HCT116 (cell line): ENCODE data around the gene BICRAL. TPM values are rescaled to one million over a fixed set of nuclear protein-coding genes. Genes with fewer than 3 reads are reported as not detected.

Source experiments
- ATAC-seq: fragments of 200-7000 bp; cut with Tn5 transposase; 2 replicates; pipeline ENCODE4 v1.9.1; 2020; ENCODE audit warnings: mild to moderate bottlenecking, moderate library complexity
- BruUV-seq: library from RNA; stranded (reverse); fragments of 400-500 nt; replicated peaks from 2 replicates; lab custom pipeline; 2021; lab: Mats Ljungman, UMichigan
- CTCF ChIA-PET: fragments of 300-600 bp; sonication (Branson Sonifier 250); formaldehyde crosslinking; loops from one replicate; lab custom pipeline; 2021; ENCODE audit warnings: antibody characterized with exemption; lab: Charles Lee
- POLR2A ChIA-PET: fragments of 300-600, 350-600 bp; sonication (Branson Sonifier 250); formaldehyde crosslinking; loops from one replicate; lab custom pipeline; 2021; ENCODE audit warnings: antibody characterized with exemption; lab: Charles Lee
- RAD21 ChIA-PET, 2 experiments: fragments of 300-600 bp; sonication (Branson Sonifier 250); formaldehyde crosslinking; loops; one replicate each; lab custom pipeline; 2023; ENCODE audit warnings: low total read pairs in 2 of 2; ENCODE audit not compliant: uncharacterized antibody in 2 of 2, unreplicated experiment in 2 of 2, low non-redundant PET in 1 of 2; lab: Charles Lee
- DNase-seq: peaks from one replicate; pipeline ENCODE4 v3.0.0-alpha.2; 2010; ENCODE audit warnings: low read depth, low spot score
- H2AFZ ChIP-seq: fragments of 200-600 bp; shearing (Covaris generic), sonication (generic); 2 replicates; pipeline ENCODE4 v1.6.1; 2017; ENCODE audit warnings: low read depth, mixed run types, mixed read lengths, antibody characterized with exemption, low read length; ENCODE audit not compliant: poor library complexity, severe bottlenecking
- H3K27ac ChIP-seq: 2 replicates; pipeline ENCODE4 v1.5.1; 2012; ENCODE audit warnings: low read depth, low read length
- H3K27me3 ChIP-seq: fragments of 200-600 bp; sonication (generic); 2 replicates; pipeline ENCODE4 v1.6.1; 2016; ENCODE audit warnings: mixed run types, low read length, mixed read lengths; ENCODE audit not compliant: insufficient read depth
- H3K36me3 ChIP-seq, 2 experiments: fragments of 200-500 bp in 1 of 2; fragments of 200-600 bp in 1 of 2; sonication (Bioruptor generic) in 1 of 2; sonication (generic) in 1 of 2; 2 replicates each; pipeline versions ENCODE4 v1.5.1 to v1.6.1; 2014 to 2016; ENCODE audit warnings: low read length in 2 of 2, inconsistent platforms in 1 of 2, mixed read lengths in 1 of 2, mixed run types in 1 of 2; ENCODE audit not compliant: insufficient read depth in 2 of 2, control insufficient read depth in 1 of 2
- H3K4me1 ChIP-seq, 2 experiments: fragments of 200-600 bp in 1 of 2; sonication (generic) in 1 of 2; 2 replicates each; pipeline versions ENCODE4 v1.5.1 to v1.6.1; 2012 to 2017; ENCODE audit warnings: low read length in 2 of 2, inconsistent platforms in 1 of 2, mild to moderate bottlenecking in 1 of 2, mixed read lengths in 1 of 2, mixed run types in 1 of 2, moderate library complexity in 1 of 2; ENCODE audit not compliant: insufficient read depth in 2 of 2, control insufficient read depth in 1 of 2
- H3K4me2 ChIP-seq: fragments of 200-600 bp; sonication (generic); 2 replicates; pipeline ENCODE4 v1.6.1; 2017; ENCODE audit warnings: mixed run types, low read length, mixed read lengths
- H3K4me3 ChIP-seq, 2 experiments: fragments of 200-600 bp in 1 of 2; sonication (generic) in 1 of 2; replicated peaks in 1 of 2; 2 replicates each; pipeline ENCODE4 v1.5.1; 2011 to 2016; ENCODE audit warnings: low read length in 2 of 2, control low read depth in 1 of 2, low read depth in 1 of 2, mild to moderate bottlenecking in 1 of 2, mixed read lengths in 1 of 2, mixed run types in 1 of 2
- H3K79me2 ChIP-seq: fragments of 200-600 bp; sonication (generic); 2 replicates; pipeline ENCODE4 v1.6.1; 2017; ENCODE audit warnings: mild to moderate bottlenecking, mixed run types, low read length, moderate library complexity, mixed read lengths; ENCODE audit not compliant: insufficient read depth
- H3K9ac ChIP-seq: fragments of 200-600 bp; sonication (generic); 2 replicates; pipeline ENCODE4 v1.6.1; 2016; ENCODE audit warnings: low read length, mixed read lengths
- H3K9me2 ChIP-seq: fragments of 200-600 bp; sonication (generic), shearing (Covaris generic); 2 replicates; pipeline ENCODE4 v1.6.1; 2017; ENCODE audit warnings: mixed run types, mild to moderate bottlenecking, moderate library complexity; ENCODE audit not compliant: insufficient read depth
- H3K9me3 ChIP-seq, 2 experiments: fragments of 200-500 bp in 1 of 2; fragments of 200-600 bp in 1 of 2; sonication (Bioruptor generic) in 1 of 2; sonication (generic) in 1 of 2; 2 replicates each; pipeline ENCODE4 v1.6.1; 2014 to 2017; ENCODE audit warnings: low read length in 2 of 2, mixed read lengths in 2 of 2, inconsistent platforms in 1 of 2, low read depth in 1 of 2, mild to moderate bottlenecking in 1 of 2, mixed run types in 1 of 2, moderate library complexity in 1 of 2; ENCODE audit not compliant: control insufficient read depth in 1 of 2, insufficient read depth in 1 of 2
- H4K20me1 ChIP-seq: fragments of 200-600 bp; sonication (generic), shearing (Covaris generic); 2 replicates; pipeline ENCODE4 v1.6.1; 2017; ENCODE audit warnings: mixed run types, mild to moderate bottlenecking, moderate library complexity; ENCODE audit not compliant: insufficient read depth
- ATF3 ChIP-seq: IDR thresholded peaks from 2 replicates; pipeline ENCODE4 v1.6.1; 2012
- CTCF ChIP-seq, 3 experiments: fragments of 200-600 bp in 1 of 3; sonication (generic) in 1 of 3; IDR thresholded peaks in 2 of 3; conservative IDR thresholded peaks in 1 of 3; 2 replicates each; pipeline ENCODE4 v1.5.1; 2012 to 2017; ENCODE audit warnings: low read depth in 2 of 3, low read length in 2 of 3, antibody characterized with exemption in 1 of 3, borderline replicate concordance in 1 of 3, control low read depth in 1 of 3, mild to moderate bottlenecking in 1 of 3, mixed read lengths in 1 of 3, mixed run types in 1 of 3, moderate library complexity in 1 of 3; ENCODE audit not compliant: insufficient read depth in 1 of 3
- ELF1 ChIP-seq: IDR thresholded peaks from 2 replicates; pipeline ENCODE4 v1.6.1; 2012; ENCODE audit warnings: low read depth, borderline replicate concordance
- EZH2phosphoT487 ChIP-seq: fragments of 200-600 bp; IDR thresholded peaks from 2 replicates; pipeline ENCODE4 v1.6.1; 2018; ENCODE audit warnings: antibody characterized with exemption, borderline replicate concordance
- JUND ChIP-seq: IDR thresholded peaks from 2 replicates; pipeline ENCODE4 v1.6.1; 2012
- MAX ChIP-seq: IDR thresholded peaks from 2 replicates; pipeline ENCODE4 v1.6.1; 2012
- POLR2AphosphoS5 ChIP-seq: IDR thresholded peaks from 2 replicates; pipeline ENCODE4 v1.6.1; 2011; ENCODE audit warnings: mild to moderate bottlenecking, low read depth, low read length, moderate library complexity
- RAD21 ChIP-seq: IDR thresholded peaks from 2 replicates; pipeline ENCODE4 v1.6.1; 2012; ENCODE audit warnings: low read depth, mild to moderate bottlenecking
- SIN3A ChIP-seq: IDR thresholded peaks from 2 replicates; pipeline ENCODE4 v1.6.1; 2012; ENCODE audit warnings: low read depth
- SP1 ChIP-seq: IDR thresholded peaks from 2 replicates; pipeline ENCODE4 v1.6.1; 2012; ENCODE audit warnings: low read depth
- SRF ChIP-seq: IDR thresholded peaks from 2 replicates; pipeline ENCODE4 v1.6.1; 2012; ENCODE audit warnings: low read depth
- TCF7L2 ChIP-seq: IDR thresholded peaks from 2 replicates; pipeline ENCODE4 v1.7.0; 2011; ENCODE audit warnings: borderline replicate concordance, inconsistent platforms; ENCODE audit not compliant: insufficient read depth, insufficient read length; ENCODE audit errors: extremely low read depth
- YY1 ChIP-seq: IDR thresholded peaks from 2 replicates; pipeline ENCODE4 v1.6.1; 2011; ENCODE audit warnings: low read length, low read depth, moderate library complexity, mild to moderate bottlenecking; ENCODE audit not compliant: insufficient replicate concordance; ENCODE audit errors: extremely low read depth
- ZBTB33 ChIP-seq: IDR thresholded peaks from 2 replicates; pipeline ENCODE4 v1.6.1; 2011; ENCODE audit warnings: mild to moderate bottlenecking, low read length, moderate library complexity; ENCODE audit not compliant: insufficient replicate concordance; ENCODE audit errors: extremely low read depth
- ZNF274 ChIP-seq: fragments of 200-500 bp; sonication (Bioruptor generic); IDR thresholded peaks from 2 replicates; pipeline ENCODE4 v1.6.1; 2014; ENCODE audit warnings: mild to moderate bottlenecking, low read depth, low read length, inconsistent platforms
- intact Hi-C: fragments of 100-400 bp; cut with micrococcal nuclease; formaldehyde crosslinking; loops from 2 replicates; pipeline ENCODE4 v1.10.0; 2022
- total RNA-seq: library from RNA; stranded (reverse); gene quantifications from one replicate; pipeline ENCODE4 v1.2.1, GENCODE V29; 2021; ENCODE audit not compliant: unreplicated experiment
- TF ChIP-seq, protein P1 (sequence below): IDR thresholded peaks from 2 replicates; pipeline ENCODE4 v1.6.1; 2012; ENCODE audit warnings: low read depth

The BICRAL gene
- total RNA-seq, 1 experiment from 2014 or later, result 14.9 TPM

DNA sequence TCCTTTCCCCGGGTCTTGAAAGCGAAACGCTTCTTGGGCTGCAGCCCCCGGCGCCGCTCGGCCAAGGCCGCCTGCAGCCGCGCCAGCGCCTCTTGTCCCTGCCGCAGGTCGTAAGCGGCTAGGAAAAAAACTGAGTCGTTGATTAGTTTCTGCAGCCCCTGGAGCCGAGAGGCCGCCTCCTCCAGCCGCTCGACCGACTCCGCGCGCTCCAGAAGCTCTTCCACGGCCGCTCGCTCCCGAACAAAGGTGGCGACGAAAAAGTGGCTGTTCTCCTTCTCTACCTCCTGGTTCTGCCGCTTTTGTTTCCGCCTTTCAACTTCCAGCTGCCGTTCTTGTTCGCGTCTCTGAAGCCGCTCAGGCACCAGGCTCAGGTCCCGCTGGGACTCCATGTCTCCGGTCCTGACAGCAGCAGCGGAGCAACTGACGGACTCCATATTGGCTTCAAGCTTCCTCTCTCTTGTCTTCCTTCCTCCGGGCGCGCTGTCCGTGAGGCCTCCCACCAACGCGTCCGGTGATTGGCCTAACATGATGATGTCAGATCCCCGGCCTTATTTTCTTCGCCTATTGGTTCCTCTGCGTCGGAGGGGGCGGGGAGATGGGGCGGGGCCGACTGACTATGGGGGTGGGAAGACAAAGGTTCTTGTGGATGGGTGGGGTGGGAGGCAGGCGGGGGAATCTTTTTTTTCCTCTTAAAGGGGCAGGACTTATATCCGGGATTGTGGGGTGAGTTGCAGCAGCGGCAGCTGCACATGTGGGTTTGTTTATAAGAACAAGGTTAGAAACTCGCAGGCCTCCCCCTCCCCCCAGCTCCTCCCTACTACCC lies 36.0 kb upstream of the BICRAL start, which contains the start of gene TBCC:
TSS of gene TBCC (minus strand) at position 464 of the 823 bp plus-strand sequence. CDS start at position 434, 30 bp downstream.
- Histone ChIP-seq H3K27me3 (no peaks in the 10 kb centered on the region), H3K4me2 (peak within 1 kb of the TSS; percentile 93), H2AFZ (no peak within 1 kb of the TSS), H3K9ac (peak within 1 kb of the TSS; percentile 94), H4K20me1 (no peaks in the 10 kb centered on the region), H3K9me2 (no peaks in the 10 kb centered on the region), H3K9me3 (no peaks in the 10 kb centered on the region), H3K4me3 (peak within 1 kb of the TSS; percentile 88 to 99), H3K27ac (peak within 1 kb of the TSS; percentile 79), H3K36me3 (no peaks in the 10 kb centered on the region), H3K4me1 (peaks cover 11 to 27% of the 10 kb centered on the region in 2 experiments), H3K79me2 (peaks cover 23% of the 10 kb centered on the region)
- DNase-seq (peak; percentile 95), ATAC-seq (peak; percentile 79)
- BruUV-seq, result TSS peak; percentile 89
- intact Hi-C loops, result loop anchor here (1.0 to 5.0 kb wide), 3 partner anchors 38 to 146 kb away; a partner anchor contains a TSS
- CTCF ChIA-PET, result interaction anchor here (1.0 to 1.5 kb wide), 3 partner anchors 19 to 84 kb away, joined by 3 read pairs; no protein-coding TSS in a partner anchor
- POLR2A ChIA-PET, result interaction anchor here (0.6 to 3.3 kb wide), 17 partner anchors 10 to 884 kb away, joined by 3 to 22 read pairs (median 5); partner anchors contain the start of genes BICRAL and RPL7L1
- RAD21 ChIA-PET, result interaction anchor here (0.7 to 1.0 kb wide), 4 partner anchors 20 to 135 kb away, joined by 3 to 10 read pairs (median 4); no protein-coding TSS in a partner anchor
- no peak for TF ChIP-seq EZH2phosphoT487
- peak; percentile 95 for TF ChIP-seq YY1
- no peak for TF ChIP-seq SRF
- TF ChIP-seq POLR2AphosphoS5, result peak; percentile 97
- TF ChIP-seq ZBTB33, result no peak
- TF ChIP-seq CTCF (IDR thresholded peaks at IDR 0.05 in 2 of 3, conservative IDR thresholded peaks at IDR 0.05 in 1 of 3; ENCODE audit: borderline replicate concordance in 1 of 3, insufficient read depth in 1 of 3, low read depth in 2 of 3, low read length in 2 of 3), result no peak
- TF ChIP-seq SIN3A, result peak; percentile 91
- TF ChIP-seq ELF1, result no peak; the same call in 1 of the 2 replicates
- no peak for TF ChIP-seq RAD21
- TF ChIP-seq TCF7L2, result no peak
- TF ChIP-seq ZNF274, result no peak
- TF ChIP-seq ATF3, result no peak
- peak; percentile 89 for TF ChIP-seq MAX
- no peak for TF ChIP-seq JUND
- peak; percentile 93 for TF ChIP-seq SP1
- TF ChIP-seq, protein P1, sequence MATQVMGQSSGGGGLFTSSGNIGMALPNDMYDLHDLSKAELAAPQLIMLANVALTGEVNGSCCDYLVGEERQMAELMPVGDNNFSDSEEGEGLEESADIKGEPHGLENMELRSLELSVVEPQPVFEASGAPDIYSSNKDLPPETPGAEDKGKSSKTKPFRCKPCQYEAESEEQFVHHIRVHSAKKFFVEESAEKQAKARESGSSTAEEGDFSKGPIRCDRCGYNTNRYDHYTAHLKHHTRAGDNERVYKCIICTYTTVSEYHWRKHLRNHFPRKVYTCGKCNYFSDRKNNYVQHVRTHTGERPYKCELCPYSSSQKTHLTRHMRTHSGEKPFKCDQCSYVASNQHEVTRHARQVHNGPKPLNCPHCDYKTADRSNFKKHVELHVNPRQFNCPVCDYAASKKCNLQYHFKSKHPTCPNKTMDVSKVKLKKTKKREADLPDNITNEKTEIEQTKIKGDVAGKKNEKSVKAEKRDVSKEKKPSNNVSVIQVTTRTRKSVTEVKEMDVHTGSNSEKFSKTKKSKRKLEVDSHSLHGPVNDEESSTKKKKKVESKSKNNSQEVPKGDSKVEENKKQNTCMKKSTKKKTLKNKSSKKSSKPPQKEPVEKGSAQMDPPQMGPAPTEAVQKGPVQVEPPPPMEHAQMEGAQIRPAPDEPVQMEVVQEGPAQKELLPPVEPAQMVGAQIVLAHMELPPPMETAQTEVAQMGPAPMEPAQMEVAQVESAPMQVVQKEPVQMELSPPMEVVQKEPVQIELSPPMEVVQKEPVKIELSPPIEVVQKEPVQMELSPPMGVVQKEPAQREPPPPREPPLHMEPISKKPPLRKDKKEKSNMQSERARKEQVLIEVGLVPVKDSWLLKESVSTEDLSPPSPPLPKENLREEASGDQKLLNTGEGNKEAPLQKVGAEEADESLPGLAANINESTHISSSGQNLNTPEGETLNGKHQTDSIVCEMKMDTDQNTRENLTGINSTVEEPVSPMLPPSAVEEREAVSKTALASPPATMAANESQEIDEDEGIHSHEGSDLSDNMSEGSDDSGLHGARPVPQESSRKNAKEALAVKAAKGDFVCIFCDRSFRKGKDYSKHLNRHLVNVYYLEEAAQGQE, result no peak
